Right cardiac atrium (tissue), 5 donors: ENCODE measurements around the gene TMEM179B. TPM values are rescaled to one million over a fixed set of nuclear protein-coding genes. Genes with fewer than 3 reads are reported as not detected.
A peak's percentile ranks its signal among the peaks of the same experiment; 100 is the strongest.
"Not testable (repeated sequence)": the region's sequence is repeated elsewhere in the genome, so short reads cannot be mapped to it uniquely, and the experiment has no call there.

Experiments used
- ATAC-seq, 2 donors: fragments of 200-7000 bp; cut with Tn5 transposase; one replicate each; pipeline versions ENCODE4 v1.8.0 to v1.9.1; 2020; ENCODE audit warnings: moderate library complexity in 2 of 2, mild to moderate bottlenecking in 1 of 2
- DNase-seq, 3 donors: peaks; one replicate each; pipeline ENCODE4 v3.0.0-alpha.2; 2020
- H3K27ac ChIP-seq: one replicate; pipeline ENCODE4 v1.5.1; 2013; ENCODE audit warnings: mild to moderate bottlenecking, low read length, control low read depth, moderate library complexity
- H3K27me3 ChIP-seq: one replicate; pipeline ENCODE4 v1.6.1; 2013; ENCODE audit not compliant: control insufficient read depth, insufficient read depth
- H3K4me1 ChIP-seq: one replicate; pipeline ENCODE4 v1.6.1; 2013; ENCODE audit warnings: low read length; ENCODE audit not compliant: control insufficient read depth, insufficient read depth
- H3K4me3 ChIP-seq: one replicate; pipeline ENCODE4 v1.5.1; 2013; ENCODE audit warnings: low read length, control low read depth
- H3K9me3 ChIP-seq: one replicate; pipeline ENCODE4 v1.6.1; 2013; ENCODE audit warnings: low read length; ENCODE audit not compliant: control insufficient read depth
- WGBS: extraction: QIAGEN DNeasy Blood & Tissue Kit; methylation state at CpG from one replicate; pipeline ENCODE4 v1.1.7; 2013; 5-methylcytosine and 5-hydroxymethylcytosine counted together
- intact Hi-C, 4 donors: fragments of 100-400 bp; cut with DNase I; formaldehyde crosslinking; loops; one replicate each; pipeline versions ENCODE4 v1.11.0 to v1.14.0; 2022 to 2023
- polyA plus RNA-seq: library from polyadenylated mRNA; stranded (reverse); fragments of 200-250 nt; gene quantifications from one replicate; pipeline ENCODE4 v1.2.3, GENCODE V29; 2013
- total RNA-seq, 4 donors: library from RNA; stranded (reverse); fragmentation: NEBNext Ultra II Directional; extraction: Animal tissue kit (Norgen Biotek cat#: 25700); gene quantifications; one replicate each; pipeline ENCODE4 v1.2.1, GENCODE V29; 2021
- donor health status: healthy with polysubstance abuse.
- donor health status: DM: no; HTN: yes; CAD: no.
- donor health status: DM: no; HTN: no; CAD: no.
- donor health status: DM: no; HTN: yes; CAD: no; lungs with severe emphysema.
- donor health status: DM: yes; HTN: yes; CAD: no.

Gene TMEM179B
- total and polyA plus RNA-seq, 5 donors = 19.2 to 29.7 (median 20.1) TPM

DNA sequence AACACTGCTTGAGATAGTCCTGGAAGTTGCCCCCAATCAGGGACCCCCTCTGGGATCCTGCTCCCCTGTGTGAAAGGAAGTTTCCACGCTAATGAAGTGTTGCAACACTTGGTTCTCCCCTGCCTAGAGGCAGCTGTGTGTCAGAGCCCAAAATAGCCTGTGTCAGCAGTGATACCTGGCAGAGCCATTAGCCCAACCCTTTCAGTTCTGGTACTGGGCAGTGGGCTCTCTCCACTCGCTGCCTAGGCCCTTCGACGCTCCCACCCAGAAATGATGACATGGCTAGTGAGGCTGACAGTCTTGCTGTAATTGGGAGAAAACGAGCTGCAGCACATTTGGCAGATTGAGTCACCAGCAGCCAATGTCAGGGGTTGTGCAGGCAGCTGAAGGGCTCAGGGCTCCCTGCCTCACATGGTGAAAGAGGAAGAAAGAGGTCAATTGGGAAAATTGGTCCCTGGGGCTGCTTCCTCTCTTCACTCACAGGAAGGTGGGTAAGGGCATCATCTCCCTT is 19.5 kb downstream of the TMEM179B start:
- intact Hi-C loops = no loop called here

DNA sequence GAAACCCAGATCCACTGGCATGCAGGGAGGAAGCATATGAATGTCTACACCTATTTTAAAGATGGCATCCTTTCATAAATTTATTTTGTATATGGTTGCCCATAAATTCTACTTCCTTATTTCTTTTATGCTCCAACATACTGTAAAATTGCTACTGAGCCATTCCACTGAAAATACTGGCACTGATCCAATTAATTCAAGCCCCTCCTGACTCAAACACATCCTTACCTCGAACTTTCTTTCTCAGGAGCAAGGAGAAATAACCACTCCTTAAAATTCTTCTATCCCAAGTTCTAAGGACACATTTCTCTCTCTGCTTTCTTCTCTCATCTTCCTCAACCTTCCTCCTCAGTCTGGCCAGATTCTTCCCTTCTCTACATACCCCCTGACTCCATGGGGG is 23.5 kb downstream of the TMEM179B start:
- Histone ChIP-seq H3K4me1 (peaks cover 3% of the 10 kb centered on the region), H3K27me3 (no peaks in the 10 kb centered on the region), H3K9me3 (no peaks in the 10 kb centered on the region), H3K27ac (no peak overlapping the region), H3K4me3 (no peak overlapping the region)
- ATAC-seq (no peak), DNase-seq (peak in 1 of 3 donors; percentile 1)
- intact Hi-C loops = no loop called here
- WGBS = 29% methylated on average over 1 of the region's 1 CpG

More for the DNA sequence above, 19.5 kb downstream of the TMEM179B start:
- ATAC-seq = peak; percentile 42 to 46
- no peaks in the 10 kb centered on the region for H3K9me3 ChIP-seq
- WGBS = 47% methylated on average over 5 of the region's 5 CpGs
- peaks cover 3% of the 10 kb centered on the region for H3K4me1 ChIP-seq
- H3K27ac ChIP-seq = peak overlapping the region; percentile 95
- DNase-seq = peak in 1 of 3 donors; percentile 24
- no peaks in the 10 kb centered on the region for H3K27me3 ChIP-seq
- H3K4me3 ChIP-seq = no peak overlapping the region

DNA sequence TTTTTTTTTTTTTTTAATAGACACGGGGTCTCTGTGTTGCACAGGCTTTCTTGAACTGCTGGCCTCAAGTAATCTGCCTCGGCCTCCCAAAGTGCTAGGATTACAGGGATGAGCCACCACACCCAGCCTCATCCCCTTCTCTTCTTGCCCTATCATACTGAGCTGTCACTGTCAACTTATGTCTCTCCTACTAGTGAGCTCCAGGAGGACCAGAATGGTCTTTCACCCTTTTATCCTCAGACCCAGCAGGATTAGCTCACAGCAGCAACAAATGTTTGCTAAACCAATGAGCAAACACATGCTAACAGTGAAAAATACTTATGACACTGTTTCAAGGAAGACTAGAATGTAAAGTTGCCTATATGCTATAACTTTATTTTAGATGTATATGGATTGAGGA is 24.5 kb downstream of the TMEM179B start:
- DNase-seq = no peak
- H3K9me3 ChIP-seq = no peaks in the 10 kb centered on the region
- H3K4me3 ChIP-seq = no peak overlapping the region
- H3K27ac ChIP-seq = no peak overlapping the region
- no peaks in the 10 kb centered on the region for H3K4me1 ChIP-seq
- intact Hi-C loops = no loop called here
- ATAC-seq = no peak
- 77% methylated on average over 2 of the region's 2 CpGs for WGBS
- no peaks in the 10 kb centered on the region for H3K27me3 ChIP-seq

DNA sequence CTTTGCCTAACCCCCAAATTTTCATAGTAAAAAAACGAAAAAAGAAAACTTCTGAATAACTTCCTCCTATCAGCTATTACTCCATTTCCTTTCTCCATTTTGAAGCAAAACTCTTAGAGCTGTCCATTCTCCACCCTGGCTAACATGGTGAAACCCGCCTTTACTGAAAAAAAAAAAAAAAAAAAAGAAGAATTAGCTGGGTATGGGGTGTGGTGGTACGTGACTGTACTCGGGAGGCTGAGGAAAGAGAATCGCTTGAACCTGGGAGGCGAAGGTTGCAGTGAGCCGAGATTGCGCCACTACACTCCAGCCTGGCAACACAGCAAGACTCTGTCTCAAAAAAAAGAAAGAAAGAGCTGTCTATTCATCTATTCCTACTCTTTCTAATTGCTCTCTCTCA is 29.4 kb downstream of the TMEM179B start:
- no peaks in the 10 kb centered on the region for H3K27me3 ChIP-seq
- no peak overlapping the region for H3K27ac ChIP-seq
- H3K4me3 ChIP-seq = no peak overlapping the region
- intact Hi-C loops = no loop called here
- H3K4me1 ChIP-seq = no peaks in the 10 kb centered on the region
- ATAC-seq = no peak
- WGBS = 85% methylated on average over 8 of the region's 8 CpGs
- DNase-seq = no peak
- H3K9me3 ChIP-seq = no peaks in the 10 kb centered on the region

DNA sequence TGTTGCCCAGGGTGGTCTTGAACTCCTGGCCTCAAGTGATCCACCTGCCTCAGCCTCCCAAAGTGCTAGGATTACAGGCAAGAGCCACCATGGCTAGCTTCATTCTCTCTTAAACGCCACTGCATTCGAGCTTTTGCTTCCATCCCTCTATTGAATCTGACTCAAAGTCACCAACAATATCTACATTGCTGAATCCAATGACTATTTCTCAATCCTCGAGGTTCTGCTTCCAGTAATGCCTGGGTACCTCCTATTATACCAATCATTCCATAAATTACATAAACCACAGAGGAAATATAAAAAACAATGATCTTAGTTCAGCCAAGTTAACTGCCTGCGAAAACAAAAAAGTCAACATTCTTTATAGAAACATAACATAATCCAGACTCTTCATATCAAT is 29.9 kb downstream of the TMEM179B start:
- intact Hi-C loops = no loop called here
- 89% methylated on average over 4 of the region's 4 CpGs for WGBS
- no peak overlapping the region for H3K27ac ChIP-seq
- no peak for DNase-seq
- H3K4me1 ChIP-seq = no peaks in the 10 kb centered on the region
- H3K27me3 ChIP-seq = no peaks in the 10 kb centered on the region
- H3K9me3 ChIP-seq = no peaks in the 10 kb centered on the region
- ATAC-seq = no peak
- H3K4me3 ChIP-seq = no peak overlapping the region

- no peak overlapping the region for H3K27ac ChIP-seq
- intact Hi-C loops = no loop called here
- no peaks in the 10 kb centered on the region for H3K9me3 ChIP-seq
- H3K27me3 ChIP-seq = no peaks in the 10 kb centered on the region
- 93% methylated on average over 3 of the region's 3 CpGs for WGBS
- ATAC-seq = no peak
- no peaks in the 10 kb centered on the region for H3K4me1 ChIP-seq
- no peak for DNase-seq
- no peak overlapping the region for H3K4me3 ChIP-seq
Observed at GRCh38 chr11:62823677-62824076, 36.5 kb downstream of the TMEM179B start.

GRCh38 chr11:62828130-62828529 is 40.9 kb downstream of the TMEM179B start:
- H3K27ac ChIP-seq, intact Hi-C loops, H3K4me3 ChIP-seq, H3K4me1 ChIP-seq, ATAC-seq, H3K9me3 ChIP-seq, DNase-seq, H3K27me3 ChIP-seq: not testable (repeated sequence)
- WGBS = 93% methylated on average over 8 of the region's 8 CpGs

GRCh38 chr11:62830904-62831519 is 43.8 kb downstream of the TMEM179B start:
- WGBS = under 1% methylated on average over 33 of the region's 33 CpGs
- no peak for ATAC-seq
- intact Hi-C loops = loop anchor here in 1 of 4 donors (5.0 kb wide), 1 partner anchor 39 kb away; the partner anchor contains the start of gene TMEM223
- H3K4me3 ChIP-seq = peak overlapping the region; percentile 86
- H3K4me1 ChIP-seq = peaks cover 9% of the 10 kb centered on the region
- peak overlapping the region; percentile 91 for H3K27ac ChIP-seq
- no peaks in the 10 kb centered on the region for H3K27me3 ChIP-seq
- DNase-seq = peak in 2 of 3 donors; percentile 37 to 62
- H3K9me3 ChIP-seq = no peaks in the 10 kb centered on the region

DNA sequence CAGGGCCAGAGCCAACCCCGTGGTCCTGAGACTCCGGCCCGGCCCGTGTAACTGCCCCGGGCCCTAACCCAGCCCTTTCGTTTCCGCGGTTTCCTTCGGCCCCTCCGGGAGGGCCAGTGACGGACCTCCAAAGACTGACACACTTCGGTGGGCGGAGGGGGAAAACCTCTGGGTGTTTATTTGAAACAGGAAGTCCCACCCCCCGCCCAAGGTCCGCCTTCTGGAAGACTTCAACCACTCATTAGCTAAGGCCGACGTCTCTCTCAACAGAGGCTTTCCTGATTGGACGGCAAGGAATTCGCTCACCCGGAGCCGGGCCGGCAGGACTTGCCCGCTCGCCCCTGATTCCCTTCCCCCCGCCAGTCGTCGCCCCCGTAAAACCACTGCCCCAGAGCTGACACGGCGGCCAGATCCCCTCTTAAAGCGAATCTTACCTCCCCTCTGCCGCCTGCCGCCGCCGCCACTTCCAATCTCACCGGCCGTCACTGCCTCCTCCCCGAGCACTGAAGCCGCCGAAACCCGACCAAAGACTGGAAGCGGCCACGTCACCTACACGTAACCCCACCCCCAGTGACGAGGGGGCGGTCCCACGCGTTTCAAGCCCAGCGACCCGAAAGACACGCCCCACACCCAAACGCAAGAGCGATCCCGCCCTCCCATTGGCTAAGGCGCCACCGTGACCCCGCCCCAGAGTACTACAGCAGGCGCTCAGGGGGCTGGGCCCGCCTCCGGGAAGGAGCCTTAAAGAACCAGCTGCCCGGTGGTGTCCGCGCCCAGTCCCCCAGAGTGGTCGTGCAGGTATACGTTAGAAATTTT is 44.5 kb downstream of the TMEM179B start, which contains the start of gene STX5:
TSS of gene STX5 (minus strand) at position 532 of the 816 bp plus-strand sequence. CDS start 808 bp downstream, outside the sequence.
- under 1% methylated on average over 65 of the region's 65 CpGs for WGBS
- intact Hi-C loops = loop anchor here in 1 of 4 donors (5.0 kb wide), 1 partner anchor 39 kb away; the partner anchor contains the start of gene TMEM223
- Histone ChIP-seq H3K4me1 (peaks cover 9% of the 10 kb centered on the region), H3K27ac (peak within 1 kb of the TSS; percentile 96), H3K4me3 (peak within 1 kb of the TSS; percentile 86), H3K9me3 (no peaks in the 10 kb centered on the region), H3K27me3 (no peaks in the 10 kb centered on the region)
- peak; percentile 100 for DNase-seq
- ATAC-seq = peak; percentile 98

- peak; percentile 47 to 71 (median 68) for DNase-seq
Observed at GRCh38 chr11:62832336-62833234, 45.4 kb downstream of the TMEM179B start, which contains the start of gene TEX54. TSS of gene TEX54 (minus strand) at chr11:62832841.

More at GRCh38 chr11:62832336-62833234, 45.4 kb downstream of the TMEM179B start, which contains the start of gene TEX54:
- H3K27ac ChIP-seq = peak within 1 kb of the TSS; percentile 96
- ATAC-seq = peak; percentile 5
- H3K27me3 ChIP-seq = no peaks in the 10 kb centered on the region
- intact Hi-C loops = loop anchor here in 1 of 4 donors (5.0 kb wide), 1 partner anchor 40 kb away; the partner anchor contains the start of gene TMEM223
- H3K4me3 ChIP-seq = peak within 1 kb of the TSS; percentile 86
- peaks cover 9% of the 10 kb centered on the region for H3K4me1 ChIP-seq
- no peaks in the 10 kb centered on the region for H3K9me3 ChIP-seq
- WGBS = 10% methylated on average over 40 of the region's 40 CpGs
